Measurements from ENCODE around the gene AK2. TPM values are rescaled to one million over a fixed set of nuclear protein-coding genes. Genes with fewer than 3 reads are reported as not detected.
"Not testable (repeated sequence)": the region's sequence is repeated elsewhere in the genome, so short reads cannot be mapped to it uniquely, and the experiment has no call there.

The AK2 gene
- total RNA-seq, 8 experiments from 2014 or later = 105 to 219 (median 163) TPM

DNA sequence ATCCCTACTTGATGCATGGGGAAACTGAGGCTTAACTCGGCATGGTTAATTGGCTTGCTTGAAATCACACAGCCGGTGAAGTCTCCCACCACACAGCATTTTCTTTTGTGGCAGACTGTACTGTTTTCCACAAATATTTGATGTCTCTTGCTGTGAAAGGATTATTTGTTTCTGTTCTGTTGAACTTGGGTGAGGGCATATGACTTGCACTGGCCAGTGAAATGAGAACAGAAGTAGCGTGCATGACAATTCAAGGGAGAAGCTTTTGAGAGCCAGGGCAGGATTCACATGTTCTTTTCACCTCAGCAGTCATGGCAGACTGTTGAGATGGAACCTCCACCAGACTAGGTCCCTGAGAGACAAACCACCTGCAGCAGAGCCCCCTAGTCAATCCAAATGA lies 11.7 kb upstream of the AK2 start:
- in situ Hi-C loops (cut with MboI; ENCODE audit: low pct_unique_long_range_greater_than_20kb in 2 of 9, low sequenced_read_pairs in 9 of 9, unreplicated experiment in 9 of 9) = no loop called here

DNA sequence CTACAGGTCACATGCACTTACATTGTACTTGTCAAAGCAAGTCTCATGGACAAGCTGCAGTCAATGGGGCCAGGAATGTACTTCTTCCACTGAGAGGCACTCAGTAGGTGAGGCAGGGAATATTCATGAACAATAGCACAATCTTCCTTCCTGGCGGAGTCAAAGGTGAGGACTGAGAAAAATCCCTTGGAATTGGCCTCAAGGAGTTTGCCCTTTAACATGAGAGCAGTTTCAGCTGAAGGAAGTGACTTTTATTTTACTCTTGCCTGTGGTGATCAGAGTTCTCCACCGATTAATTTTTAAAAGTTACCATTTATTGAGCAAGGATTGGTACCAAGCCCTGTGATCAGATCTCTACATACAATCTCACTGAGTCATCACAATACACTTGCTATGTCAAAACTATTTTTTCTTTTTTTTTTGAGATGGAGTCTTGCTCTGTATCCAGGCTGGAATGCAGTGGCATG lies 11.2 kb upstream of the AK2 start:
- H3K4me3 ChIP-seq = no peak overlapping the region
- in situ Hi-C loops (cut with MboI; ENCODE audit: low pct_unique_long_range_greater_than_20kb in 2 of 9, low sequenced_read_pairs in 9 of 9, unreplicated experiment in 9 of 9) = no loop called here
- H3K27ac ChIP-seq = no peak overlapping the region
- H3K4me1 ChIP-seq (replicated peaks in 1 of 2) = no peaks in the 10 kb centered on the region
- peak in 2 of 8 experiments; percentile 22 to 54 for ATAC-seq (replicated peaks in 6 of 8)
- 20 to 100% (median 81%) methylated on average over 1 to 2 of the region's 2 CpGs; no CpG with 5 or more reads in 3 of the 10 experiments for WGBS, 10 experiments

More for the DNA sequence above, 11.7 kb upstream of the AK2 start:
- WGBS, 10 experiments = 81 to 100% (median 93%) methylated on average over 1 to 3 of the region's 3 CpGs; no CpG with 5 or more reads in 2 of the 10 experiments
- H3K27ac ChIP-seq = no peak overlapping the region
- no peaks in the 10 kb centered on the region for H3K4me1 ChIP-seq (replicated peaks in 1 of 2)
- ATAC-seq (replicated peaks in 6 of 8) = no peak
- H3K4me3 ChIP-seq = no peak overlapping the region

DNA sequence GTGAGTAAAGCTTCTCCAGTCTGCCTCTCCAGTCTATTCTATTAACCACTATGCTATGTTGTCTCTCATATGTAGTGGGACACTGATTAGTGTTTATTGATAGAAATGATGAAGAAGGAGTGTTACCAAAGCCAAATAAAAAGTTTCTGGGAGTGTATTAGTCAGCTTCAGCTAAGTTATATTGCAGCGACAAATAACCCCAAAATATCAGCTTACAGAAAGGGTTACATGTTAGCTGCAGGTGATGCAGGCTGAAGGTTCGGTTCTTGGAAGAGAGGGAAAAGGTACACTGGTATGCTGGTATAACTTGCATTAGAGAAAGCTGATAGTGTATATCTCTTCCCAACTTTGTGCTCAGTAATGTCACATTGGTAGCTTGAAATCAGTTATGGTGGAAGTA lies 10.6 kb upstream of the AK2 start:
- no peaks in the 10 kb centered on the region for H3K4me1 ChIP-seq (replicated peaks in 1 of 2)
- H3K27ac ChIP-seq = no peak overlapping the region
- WGBS, 10 experiments = 71 to 100% (median 88%) methylated on average over 1 to 2 of the region's 2 CpGs; no CpG with 5 or more reads in 1 of the 10 experiments
- ATAC-seq (replicated peaks in 6 of 8) = no peak
- in situ Hi-C loops (cut with MboI; ENCODE audit: low pct_unique_long_range_greater_than_20kb in 2 of 9, low sequenced_read_pairs in 9 of 9, unreplicated experiment in 9 of 9) = no loop called here
- no peak overlapping the region for H3K4me3 ChIP-seq

DNA sequence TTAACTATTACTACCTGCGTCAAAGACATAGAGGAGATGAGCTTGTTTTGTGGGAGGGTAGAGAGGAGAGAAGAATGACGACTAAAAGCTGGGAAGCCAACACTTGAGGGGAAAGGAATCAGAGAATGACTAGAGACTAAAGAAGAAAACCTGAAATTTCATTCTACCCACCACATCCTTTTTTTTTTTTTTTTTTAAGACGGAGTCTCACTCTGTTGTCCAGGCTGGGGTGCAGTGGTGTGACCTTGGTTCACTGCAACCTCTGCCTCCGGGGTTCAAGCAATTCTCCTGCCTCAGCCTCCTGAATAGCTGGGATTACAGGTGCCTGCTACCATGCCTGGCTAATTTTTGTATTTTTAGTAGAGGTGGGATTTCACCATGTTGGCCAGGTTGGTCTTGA lies 9.6 kb upstream of the AK2 start:
- H3K27ac ChIP-seq; in situ Hi-C loops (cut with MboI; ENCODE audit: low pct_unique_long_range_greater_than_20kb in 2 of 9, low sequenced_read_pairs in 9 of 9, unreplicated experiment in 9 of 9); H3K4me3 ChIP-seq; ATAC-seq (replicated peaks in 6 of 8); H3K4me1 ChIP-seq (replicated peaks in 1 of 2): not testable (repeated sequence)
- WGBS, 10 experiments = 63 to 100% (median 92%) methylated on average over 1 to 4 of the region's 4 CpGs; no CpG with 5 or more reads in 3 of the 10 experiments

DNA sequence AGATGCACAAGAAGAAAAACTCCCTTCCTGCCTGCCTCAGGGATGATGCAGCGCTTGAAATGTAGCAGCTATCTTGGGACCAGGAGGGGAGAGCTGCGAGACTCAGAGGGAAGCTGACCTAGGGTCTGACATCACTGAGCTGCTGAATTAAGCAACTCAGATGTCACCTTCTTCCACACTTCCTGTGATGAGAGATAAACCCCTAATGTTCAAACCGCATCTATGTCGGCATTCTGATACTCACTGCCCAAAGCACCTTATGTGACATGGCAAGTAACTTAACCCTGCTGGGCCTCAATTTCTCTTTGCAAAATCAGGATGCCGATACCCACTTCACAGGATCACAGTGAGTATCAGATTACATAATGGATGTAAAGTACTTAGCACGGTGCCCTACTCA lies 9.1 kb upstream of the AK2 start:
- no peak overlapping the region for H3K4me3 ChIP-seq
- 36 to 93% (median 68%) methylated on average over 1 to 6 of the region's 6 CpGs; no CpG with 5 or more reads in 2 of the 10 experiments for WGBS, 10 experiments
- in situ Hi-C loops (cut with MboI; ENCODE audit: low pct_unique_long_range_greater_than_20kb in 2 of 9, low sequenced_read_pairs in 9 of 9, unreplicated experiment in 9 of 9) = no loop called here
- H3K27ac ChIP-seq = no peak overlapping the region
- H3K4me1 ChIP-seq (replicated peaks in 1 of 2) = no peaks in the 10 kb centered on the region
- no peak for ATAC-seq (replicated peaks in 6 of 8)

DNA sequence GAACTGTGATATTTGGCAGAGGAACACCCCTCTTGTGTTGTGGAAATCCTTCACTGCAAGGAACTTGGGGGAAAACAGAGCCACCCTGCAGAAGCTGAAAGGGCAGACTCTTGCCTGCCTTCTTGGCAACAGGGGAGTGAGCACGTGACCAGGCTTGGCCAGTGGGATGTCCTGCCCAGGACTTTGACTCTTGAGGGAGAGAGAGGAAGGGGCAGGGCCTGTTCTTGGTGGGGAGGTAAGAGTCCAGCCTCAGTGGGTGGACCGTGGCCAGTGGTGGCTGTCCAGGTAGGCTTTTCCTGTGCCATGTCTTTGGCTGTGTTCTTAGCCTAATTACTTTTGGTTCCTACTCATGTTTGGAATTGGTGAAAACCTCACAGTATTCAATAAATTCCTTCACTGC lies 8.6 kb upstream of the AK2 start:
- Histone ChIP-seq H3K27ac (no peak overlapping the region), H3K4me3 (no peak overlapping the region), H3K4me1 (replicated peaks in 1 of 2) (no peaks in the 10 kb centered on the region)
- WGBS, 10 experiments = 0 to 67% (median 14%) methylated on average over 1 to 2 of the region's 2 CpGs; no CpG with 5 or more reads in 5 of the 10 experiments
- peak in 2 of 8 experiments; percentile 39 to 51 for ATAC-seq (replicated peaks in 6 of 8)
- in situ Hi-C loops (cut with MboI; ENCODE audit: low pct_unique_long_range_greater_than_20kb in 2 of 9, low sequenced_read_pairs in 9 of 9, unreplicated experiment in 9 of 9) = no loop called here

DNA sequence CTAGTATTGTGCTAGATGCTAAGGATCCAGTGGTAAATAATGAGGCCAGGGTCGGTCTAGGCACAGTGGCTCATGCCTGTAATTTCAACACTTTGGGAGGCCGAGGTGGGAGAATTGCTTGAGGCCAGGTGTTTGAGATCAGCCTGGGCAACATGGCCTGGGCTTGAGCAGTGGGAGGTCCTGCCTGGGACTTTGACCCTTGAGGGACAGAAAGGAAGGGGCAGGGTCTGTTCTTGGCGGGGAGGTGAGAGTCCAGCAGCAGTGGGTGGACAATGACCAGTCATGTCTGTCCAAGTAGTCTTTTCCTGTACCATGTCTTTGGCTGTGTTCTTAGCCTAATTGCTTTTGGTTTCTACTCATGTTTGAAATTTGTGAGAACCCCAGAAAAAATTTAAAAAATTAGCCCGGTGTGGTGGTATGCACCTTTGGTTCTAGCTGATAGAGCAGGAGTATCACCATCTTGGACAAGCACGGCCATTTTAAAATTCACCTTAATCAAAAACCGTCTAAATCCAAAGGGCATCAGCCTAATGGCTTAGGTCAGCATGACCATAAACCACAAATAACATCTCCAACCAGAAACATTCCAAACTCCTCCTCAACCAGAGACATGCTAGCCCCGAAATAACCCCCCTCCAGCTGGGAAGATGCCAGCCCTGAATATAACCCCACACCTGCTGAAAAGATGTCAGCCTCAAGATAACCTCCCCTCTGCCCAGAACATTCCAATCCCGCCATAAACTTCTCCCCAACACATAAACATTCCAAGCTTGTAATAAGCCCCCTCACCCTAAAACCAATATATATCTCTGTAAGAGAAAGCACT lies 6.8 kb upstream of the AK2 start:
- 48 to 100% (median 73%) methylated on average over 2 to 8 of the region's 8 CpGs; no CpG with 5 or more reads in 1 of the 10 experiments for WGBS, 10 experiments
- no peak for ATAC-seq (replicated peaks in 6 of 8)
- in situ Hi-C loops (cut with MboI; ENCODE audit: low pct_unique_long_range_greater_than_20kb in 2 of 9, low sequenced_read_pairs in 9 of 9, unreplicated experiment in 9 of 9) = no loop called here

DNA sequence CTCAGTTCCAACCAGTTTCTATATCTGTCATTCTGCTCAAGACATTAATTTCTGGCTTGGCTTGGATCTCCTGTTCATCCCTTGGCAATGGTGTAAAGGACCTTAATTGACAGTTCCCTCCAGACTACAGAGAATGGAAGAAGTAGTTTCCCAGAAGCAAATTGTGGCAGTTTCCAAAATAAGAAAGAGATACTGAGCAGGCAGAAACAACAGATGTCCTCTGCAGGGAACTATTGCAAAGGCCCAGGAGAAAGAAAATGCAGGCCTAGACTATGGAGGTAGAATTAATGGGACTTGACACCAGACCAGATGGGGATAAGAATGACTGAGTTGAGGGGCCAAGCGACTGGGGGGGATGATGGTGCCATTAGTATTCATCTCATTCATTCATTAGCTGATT lies 6.1 kb upstream of the AK2 start:
- H3K4me3 ChIP-seq = no peak overlapping the region
- WGBS, 10 experiments = 0 to 43% (median 13%) methylated on average over 1 of the region's 1 CpG; no CpG with 5 or more reads in 5 of the 10 experiments
- no peak overlapping the region for H3K27ac ChIP-seq
- in situ Hi-C loops (cut with MboI; ENCODE audit: low pct_unique_long_range_greater_than_20kb in 2 of 9, low sequenced_read_pairs in 9 of 9, unreplicated experiment in 9 of 9) = no loop called here
- H3K4me1 ChIP-seq (replicated peaks in 1 of 2) = no peaks in the 10 kb centered on the region
- no peak for ATAC-seq (replicated peaks in 6 of 8)

More for the DNA sequence above, 6.8 kb upstream of the AK2 start:
- Histone ChIP-seq H3K4me3 (no peak overlapping the region), H3K4me1 (replicated peaks in 1 of 2) (no peaks in the 10 kb centered on the region), H3K27ac (no peak overlapping the region)

DNA sequence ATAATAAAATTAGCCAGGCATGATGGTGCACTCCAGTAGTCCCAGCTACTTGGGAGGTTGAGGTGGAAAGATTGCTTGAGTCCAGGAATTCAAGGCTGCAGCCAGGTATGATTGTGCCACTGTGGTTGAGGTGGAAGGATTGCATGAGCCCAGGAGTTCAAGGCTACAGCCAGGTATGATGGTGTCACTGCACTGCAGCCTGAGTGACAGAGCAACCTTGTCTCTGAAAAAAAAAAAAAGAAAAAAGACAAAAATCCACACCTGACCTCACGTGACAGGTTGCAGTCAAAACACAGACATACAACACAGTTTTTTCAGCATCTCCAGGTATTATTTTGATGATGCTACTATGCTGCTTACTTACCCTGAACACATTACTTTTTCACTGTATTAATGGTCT lies 4.3 kb upstream of the AK2 start:
- Histone ChIP-seq H3K4me3 (no peak overlapping the region), H3K27ac (no peak overlapping the region), H3K4me1 (replicated peaks in 1 of 2) (peaks cover under 1 to 3% of the 10 kb centered on the region in 2 donors)
- ATAC-seq (replicated peaks in 6 of 8) = no peak
- 42 to 100% (median 80%) methylated on average over 1 of the region's 1 CpG; no CpG with 5 or more reads in 5 of the 10 experiments for WGBS, 10 experiments
- in situ Hi-C loops (cut with MboI; ENCODE audit: low pct_unique_long_range_greater_than_20kb in 2 of 9, low sequenced_read_pairs in 9 of 9, unreplicated experiment in 9 of 9) = no loop called here

DNA sequence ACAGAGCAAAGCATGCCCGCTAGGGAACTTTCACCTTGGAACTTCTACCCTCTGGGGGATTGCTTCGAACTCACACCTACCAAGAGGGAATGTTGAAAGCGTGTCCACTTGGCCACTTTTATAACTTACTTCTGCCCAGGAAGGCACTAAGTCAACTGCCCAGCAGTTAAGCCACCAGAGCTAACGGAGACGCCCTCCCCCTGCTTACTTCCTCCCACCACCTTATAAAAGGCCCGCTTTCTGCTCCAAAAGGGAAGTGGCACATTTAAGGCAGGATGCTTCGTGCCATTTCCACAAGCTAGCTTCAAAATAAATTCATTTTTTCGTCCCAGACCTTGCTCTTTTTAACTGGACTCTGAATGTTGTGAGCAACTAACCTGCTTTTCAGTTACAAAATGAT lies 3.2 kb upstream of the AK2 start:
- no peak overlapping the region for H3K27ac ChIP-seq
- H3K4me3 ChIP-seq = no peak overlapping the region
- 58 to 85% (median 77%) methylated on average over 1 to 8 of the region's 8 CpGs; no CpG with 5 or more reads in 2 of the 10 experiments for WGBS, 10 experiments
- in situ Hi-C loops (cut with MboI; ENCODE audit: low pct_unique_long_range_greater_than_20kb in 2 of 9, low sequenced_read_pairs in 9 of 9, unreplicated experiment in 9 of 9) = no loop called here
- peaks cover 8 to 12% of the 10 kb centered on the region in 2 donors for H3K4me1 ChIP-seq (replicated peaks in 1 of 2)
- ATAC-seq (replicated peaks in 6 of 8) = no peak

DNA sequence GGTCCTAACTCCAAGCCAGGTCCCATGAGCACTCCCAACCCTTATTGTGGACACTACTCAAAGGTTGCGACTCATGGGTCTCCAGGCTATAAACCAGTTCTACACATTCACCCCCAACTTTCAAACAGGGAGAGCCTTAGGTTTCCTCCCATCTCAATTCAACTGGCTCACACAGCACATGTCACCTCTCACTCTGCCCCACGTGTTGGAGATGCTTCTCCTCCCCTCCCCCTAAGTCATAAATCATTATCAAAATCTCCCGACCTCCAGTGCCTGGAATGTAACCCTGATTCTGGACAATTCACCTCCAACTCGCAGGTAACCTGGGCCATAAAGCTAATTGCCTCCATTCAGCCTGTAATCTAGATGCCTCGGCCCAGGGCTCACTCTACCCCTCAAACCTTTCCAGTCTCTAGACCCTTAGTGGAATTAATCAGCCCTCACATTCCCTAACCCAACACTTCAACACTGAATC lies 595 bp downstream of the AK2 start:
- in situ Hi-C loops (cut with MboI; ENCODE audit: low pct_unique_long_range_greater_than_20kb in 2 of 9, low sequenced_read_pairs in 9 of 9, unreplicated experiment in 9 of 9) = no loop called here
- Histone ChIP-seq H3K4me1 (replicated peaks in 1 of 2) (peaks cover 8 to 12% of the 10 kb centered on the region in 2 donors), H3K27ac (peak overlapping the region; percentile 50 to 82), H3K4me3 (peak overlapping the region; percentile 70 to 90 (median 84))
- ATAC-seq (replicated peaks in 6 of 8) = peak in 3 of 8 experiments; percentile 12 to 50 (median 22)
- 0 to 21% (median 10%) methylated on average over 1 to 5 of the region's 5 CpGs; no CpG with 5 or more reads in 2 of the 10 experiments for WGBS, 10 experiments

DNA sequence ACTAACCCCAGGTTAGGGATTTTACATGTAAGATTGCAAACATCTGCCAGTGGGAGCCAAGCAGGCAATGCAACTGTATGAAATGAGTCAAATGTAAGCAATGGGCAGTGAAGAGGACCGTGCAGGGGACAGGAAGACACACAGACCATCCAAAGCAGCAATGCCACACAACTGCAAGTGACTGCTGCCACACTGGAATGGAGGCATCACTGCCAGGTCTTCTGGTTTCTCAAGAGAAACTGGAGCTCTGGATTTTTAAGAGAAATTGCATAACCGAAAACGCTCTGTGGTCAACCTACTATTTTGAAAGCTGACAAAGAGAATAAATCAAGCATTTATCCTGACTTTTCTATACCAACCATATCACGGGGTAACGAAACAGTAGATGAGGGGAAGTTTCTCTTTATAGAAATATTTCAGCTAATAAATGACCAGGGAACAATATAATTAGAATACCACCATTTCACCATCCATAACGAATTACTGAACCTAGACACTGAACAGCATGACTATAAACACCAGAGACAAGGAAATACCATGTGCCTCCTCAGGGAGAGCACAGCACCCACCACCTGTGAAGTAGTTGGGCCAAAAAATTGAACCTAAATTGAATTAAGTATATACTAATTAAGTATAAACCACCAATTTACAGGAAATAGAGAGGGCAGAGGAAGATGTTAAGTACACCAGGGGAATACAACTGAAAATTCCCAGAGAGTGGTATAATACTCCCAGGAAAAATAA lies 4.4 kb downstream of the AK2 start:
- in situ Hi-C loops (cut with MboI; ENCODE audit: low pct_unique_long_range_greater_than_20kb in 2 of 9, low sequenced_read_pairs in 9 of 9, unreplicated experiment in 9 of 9) = no loop called here
- Histone ChIP-seq H3K27ac (no peak overlapping the region), H3K4me3 (no peak overlapping the region), H3K4me1 (replicated peaks in 1 of 2) (peaks cover 8 to 12% of the 10 kb centered on the region in 2 donors)
- whole genome bisulfite sequencing, 10 experiments = 59 to 93% (median 87%) methylated on average over 3 to 6 of the region's 6 CpGs; no CpG with 5 or more reads in 2 of the 10 experiments
- ATAC-seq (replicated peaks in 6 of 8) = no peak

DNA sequence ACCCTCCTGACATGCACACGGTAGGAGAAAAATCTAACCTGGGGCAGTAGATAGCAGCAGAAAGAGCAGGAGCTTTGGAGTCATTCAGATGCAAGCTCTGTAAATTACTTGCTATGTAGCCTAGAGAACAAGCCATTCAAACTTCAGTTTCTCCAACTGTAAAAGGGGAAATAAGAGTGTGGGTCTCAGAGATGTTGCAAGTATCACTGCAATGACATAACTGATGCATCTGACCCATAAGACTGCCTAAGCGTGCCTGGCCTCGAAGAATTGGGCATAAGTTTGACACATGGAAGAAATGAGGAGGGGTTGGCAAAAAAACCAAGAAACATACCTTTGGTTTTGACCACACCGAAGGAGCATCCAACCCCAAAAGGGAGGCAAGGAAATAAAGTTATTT lies 5.2 kb downstream of the AK2 start:
- no peak for ATAC-seq (replicated peaks in 6 of 8)
- H3K4me3 ChIP-seq = no peak overlapping the region
- WGBS, 10 experiments = 80 to 100% (median 88%) methylated on average over 1 to 4 of the region's 4 CpGs
- in situ Hi-C loops (cut with MboI; ENCODE audit: low pct_unique_long_range_greater_than_20kb in 2 of 9, low sequenced_read_pairs in 9 of 9, unreplicated experiment in 9 of 9) = no loop called here
- H3K27ac ChIP-seq = no peak overlapping the region
- peaks cover 8 to 9% of the 10 kb centered on the region in 2 donors for H3K4me1 ChIP-seq (replicated peaks in 1 of 2)

Data from motor neuron (in vitro differentiated cells).